ENCODE data around the gene GPS1. TPM values are rescaled to one million over a fixed set of nuclear protein-coding genes. Genes with fewer than 3 reads are reported as not detected.

GPS1 gene
- total and polyA plus RNA-seq, 4 experiments from 2014 or later = 85.1 to 148 (median 114) TPM

- Mint-ChIP-seq H3K36me3 (peaks cover 2 to 3% of the 10 kb centered on the region in 2 donors), H3K27ac (peak overlapping the region; percentile 94 to 98 (median 97)), H3K9me3 (no peaks in the 10 kb centered on the region), H3K27me3 (no peaks in the 10 kb centered on the region), H3K4me3 (peak overlapping the region; percentile 86 to 94 (median 89)), H3K4me1 (peaks cover 9 to 51% (median 23%) of the 10 kb centered on the region in 4 donors)
- intact Hi-C loops (cut with micrococcal nuclease) = loop anchor here (1.0 kb wide), 1 partner anchor 20 kb away; no protein-coding TSS in a partner anchor
- POLR2A ChIA-PET (ENCODE audit: partially characterized antibody) = interaction anchor here (0.7 to 6.3 kb wide), 20 partner anchors 9 to 274 kb away, joined by 3 to 65 read pairs (median 5); partner anchors contain the start of genes CENPX, DCXR, DUS1L and FASN
- Histone ChIP-seq H3K4me3 (ENCODE audit: low read length in 2 of 2) (peak overlapping the region; percentile 63 to 84), H3K27ac (ENCODE audit: low read depth, low read length) (peak overlapping the region; percentile 65), H3K4me1 (ENCODE audit: insufficient read depth, low read length) (peaks cover 35% of the 10 kb centered on the region), H3K27me3 (ENCODE audit: insufficient read depth, low read length) (no peaks in the 10 kb centered on the region), H3K9me3 (ENCODE audit: control insufficient read depth in 1 of 2, low read length in 2 of 2) (no peaks in the 10 kb centered on the region), H3K36me3 (ENCODE audit: insufficient read depth, low read length) (no peaks in the 10 kb centered on the region)
- CTCF ChIA-PET (ENCODE audit: partially characterized antibody) = interaction anchor here (0.9 to 2.6 kb wide), 6 partner anchors 10 to 99 kb away, joined by 3 to 14 read pairs (median 5); partner anchors contain the start of gene DCXR
- DNase-seq = no peak
Measured at GRCh38 chr17:82106688-82107305, 55.1 kb downstream of the GPS1 start.

Other genes with a start within 250 kb of the GPS1 start
- gene GCGR, start 247.7 kb upstream of the GPS1 start, total RNA-seq = not detected
- not detected for gene GCGR, start 247.7 kb upstream of the GPS1 start, polyA plus RNA-seq
- 10 to 100 TPM; 65.8 to 71.0 TPM for gene MCRIP1, start 218.6 kb upstream of the GPS1 start, total RNA-seq
- gene MCRIP1, start 218.6 kb upstream of the GPS1 start, polyA plus RNA-seq = 10 to 100 TPM; 66.7 to 87.2 TPM
- gene PPP1R27, start 216.8 kb upstream of the GPS1 start, total RNA-seq = not detected
- gene PPP1R27, start 216.8 kb upstream of the GPS1 start, polyA plus RNA-seq = under 1 TPM in 1 of 2 donors, not detected in 1; 0.18 TPM
- gene P4HB, start 191.4 kb upstream of the GPS1 start, total RNA-seq = 100 to 1,000 TPM; 392 to 409 TPM
- 100 to 1,000 TPM; 272 to 339 TPM for gene P4HB, start 191.4 kb upstream of the GPS1 start, polyA plus RNA-seq
- 100 to 1,000 TPM; 380 to 382 TPM for gene ARHGDIA, start 180.6 kb upstream of the GPS1 start, total RNA-seq
- 100 to 1,000 TPM in 1 of 2 donors, 10 to 100 TPM in 1; 84.8 to 205 TPM for gene ARHGDIA, start 180.6 kb upstream of the GPS1 start, polyA plus RNA-seq
- 10 to 100 TPM; 47.2 to 47.7 TPM for gene ALYREF, start 160.3 kb upstream of the GPS1 start, total RNA-seq
- 10 to 100 TPM; 23.3 to 50.8 TPM for gene ALYREF, start 160.3 kb upstream of the GPS1 start, polyA plus RNA-seq
- gene ANAPC11, start 160.2 kb upstream of the GPS1 start, total RNA-seq = 10 to 100 TPM; 53.8 to 57.0 TPM
- gene ANAPC11, start 160.2 kb upstream of the GPS1 start, polyA plus RNA-seq = 100 to 1,000 TPM; 262 to 267 TPM
- under 1 TPM; 0.61 to 0.79 TPM for gene NPB, start 149.7 kb upstream of the GPS1 start, total RNA-seq
- gene NPB, start 149.7 kb upstream of the GPS1 start, polyA plus RNA-seq = not detected
- 10 to 100 TPM; 43.5 to 48.3 TPM for gene PCYT2, start 140.5 kb upstream of the GPS1 start, total RNA-seq
- 10 to 100 TPM; 27.8 to 30.3 TPM for gene PCYT2, start 140.5 kb upstream of the GPS1 start, polyA plus RNA-seq
- gene SIRT7, start 133.7 kb upstream of the GPS1 start, total RNA-seq = 10 to 100 TPM; 87.8 to 91.9 TPM
- gene SIRT7, start 133.7 kb upstream of the GPS1 start, polyA plus RNA-seq = 10 to 100 TPM; 31.5 to 45.0 TPM
- gene MAFG, start 124.2 kb upstream of the GPS1 start, total RNA-seq = 10 to 100 TPM; 16.0 to 16.3 TPM
- gene MAFG, start 124.2 kb upstream of the GPS1 start, polyA plus RNA-seq = 1 to 10 TPM; 2.1 to 3.5 TPM
- gene PYCR1, start 114.6 kb upstream of the GPS1 start, total RNA-seq = 1 to 10 TPM in 1 of 2 experiments, under 1 TPM in 1; 0.64 to 1.1 TPM
- gene PYCR1, start 114.6 kb upstream of the GPS1 start, polyA plus RNA-seq = 1 to 10 TPM in 1 of 2 donors, under 1 TPM in 1; 0.54 to 3.1 TPM
- gene MYADML2, start 104.7 kb upstream of the GPS1 start, total RNA-seq = not detected
- gene MYADML2, start 104.7 kb upstream of the GPS1 start, polyA plus RNA-seq = not detected
- gene NOTUM, start 90.7 kb upstream of the GPS1 start, total RNA-seq = not detected
- gene NOTUM, start 90.7 kb upstream of the GPS1 start, polyA plus RNA-seq = not detected
- gene ASPSCR1, start 74.3 kb upstream of the GPS1 start, total RNA-seq = 10 to 100 TPM; 40.4 to 40.6 TPM
- 10 to 100 TPM; 25.1 to 36.7 TPM for gene ASPSCR1, start 74.3 kb upstream of the GPS1 start, polyA plus RNA-seq
- gene CENPX, start 29.0 kb upstream of the GPS1 start, total RNA-seq = 10 to 100 TPM; 33.4 to 35.4 TPM
- gene CENPX, start 29.0 kb upstream of the GPS1 start, polyA plus RNA-seq = 10 to 100 TPM; 37.9 to 70.8 TPM
- 10 to 100 TPM; 18.0 to 18.7 TPM for gene LRRC45, start 28.6 kb upstream of the GPS1 start, total RNA-seq
- 1 to 10 TPM; 5.7 to 8.2 TPM for gene LRRC45, start 28.6 kb upstream of the GPS1 start, polyA plus RNA-seq
- 1 to 10 TPM in 1 of 2 experiments, under 1 TPM in 1; 0.86 to 2.3 TPM for gene RAC3, start 20.2 kb upstream of the GPS1 start, total RNA-seq
- gene RAC3, start 20.2 kb upstream of the GPS1 start, polyA plus RNA-seq = under 1 TPM in 1 of 2 donors, not detected in 1; 0.44 TPM
- 10 to 100 TPM; 65.9 to 68.2 TPM for gene DCXR, start 14.2 kb upstream of the GPS1 start, total RNA-seq
- 100 to 1,000 TPM; 118 to 164 TPM for gene DCXR, start 14.2 kb upstream of the GPS1 start, polyA plus RNA-seq
- gene RFNG, start 87 bp upstream of the GPS1 start, total RNA-seq = 10 to 100 TPM; 37.6 to 44.0 TPM
- 1 to 10 TPM; 6.2 to 8.2 TPM for gene RFNG, start 87 bp upstream of the GPS1 start, polyA plus RNA-seq
- gene DUS1L, start 13.9 kb downstream of the GPS1 start, total RNA-seq = 100 to 1,000 TPM; 139 to 141 TPM
- 100 to 1,000 TPM in 1 of 2 donors, 10 to 100 TPM in 1; 48.1 to 138 TPM for gene DUS1L, start 13.9 kb downstream of the GPS1 start, polyA plus RNA-seq
- 10 to 100 TPM; 26.5 to 27.7 TPM for gene FASN, start 46.3 kb downstream of the GPS1 start, total RNA-seq
- gene FASN, start 46.3 kb downstream of the GPS1 start, polyA plus RNA-seq = 1 to 10 TPM in 1 of 2 donors, under 1 TPM in 1; 0.03 to 3.5 TPM
- 10 to 100 TPM; 80.5 to 88.7 TPM for gene CCDC57, start 160.9 kb downstream of the GPS1 start, total RNA-seq
- 10 to 100 TPM; 41.6 to 43.6 TPM for gene CCDC57, start 160.9 kb downstream of the GPS1 start, polyA plus RNA-seq
- gene SLC16A3, start 177.1 kb downstream of the GPS1 start, total RNA-seq = 10 to 100 TPM; 30.3 to 31.4 TPM
- 1 to 10 TPM; 1.4 to 5.6 TPM for gene SLC16A3, start 177.1 kb downstream of the GPS1 start, polyA plus RNA-seq
- 100 to 1,000 TPM; 182 TPM for gene CSNK1D, start 221.8 kb downstream of the GPS1 start, total RNA-seq
- gene CSNK1D, start 221.8 kb downstream of the GPS1 start, polyA plus RNA-seq = 10 to 100 TPM; 31.6 to 77.2 TPM

All from CD4-positive, alpha-beta memory T cell (primary cell).